ELR (cell line): ENCODE results near the gene WNT9B.

Experiments
- DNase-seq: peaks from one replicate; pipeline ENCODE4 v3.0.0-alpha.2; 2015; ENCODE audit warnings: low read depth

Gene WNT9B

GRCh38 chr17:46851029-46851741 is at the start of gene WNT9B:
Gene WNT9B, plus strand, starts transcription at chr17:46851583. Its CDS starts 56 bp downstream, at chr17:46851639.
- DNase-seq, result no peak

DNA sequence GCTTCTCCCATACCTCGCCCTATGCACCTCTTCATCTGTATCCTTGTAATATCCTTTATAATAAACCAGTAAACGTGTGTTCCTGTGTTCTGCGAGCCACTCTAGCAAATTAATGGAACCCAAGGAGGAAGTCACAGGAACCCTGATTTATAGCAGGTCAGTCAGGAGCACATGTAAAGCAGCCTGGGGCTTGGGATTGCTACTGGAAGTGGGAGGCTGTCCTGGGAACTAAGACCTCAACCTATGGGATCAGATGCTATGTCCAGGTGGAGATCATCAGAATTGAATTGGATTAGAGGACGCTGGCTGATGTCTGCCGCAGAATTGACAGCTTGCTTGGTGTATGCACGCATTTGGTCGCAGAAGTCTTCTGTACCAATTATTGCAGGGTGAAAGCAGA is 48.6 kb upstream of the WNT9B start:
- no peak for DNase-seq

GRCh38 chr17:46803544-46803943 is 47.8 kb upstream of the WNT9B start:
- no peak for DNase-seq

DNA sequence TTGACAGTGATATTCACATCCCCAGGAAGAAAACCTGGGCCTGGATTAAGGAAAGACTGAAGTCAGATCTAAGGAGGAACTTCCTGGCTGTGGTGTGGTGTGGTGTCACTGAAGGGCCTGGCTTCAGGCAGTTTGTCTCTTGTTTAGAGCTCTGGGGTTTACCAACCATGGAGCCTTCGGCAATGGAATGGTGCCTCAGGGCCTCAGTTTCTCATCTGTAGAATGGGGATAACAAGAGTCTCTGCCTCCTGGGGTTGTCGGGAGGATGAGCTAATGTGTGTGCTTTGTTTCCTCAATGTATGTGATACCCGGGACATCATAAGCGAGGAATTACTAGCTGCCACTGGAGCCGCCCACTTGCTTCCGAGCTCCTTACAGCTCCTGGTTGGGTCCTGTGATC is 45.6 kb upstream of the WNT9B start:
- DNase-seq, result no peak

DNA sequence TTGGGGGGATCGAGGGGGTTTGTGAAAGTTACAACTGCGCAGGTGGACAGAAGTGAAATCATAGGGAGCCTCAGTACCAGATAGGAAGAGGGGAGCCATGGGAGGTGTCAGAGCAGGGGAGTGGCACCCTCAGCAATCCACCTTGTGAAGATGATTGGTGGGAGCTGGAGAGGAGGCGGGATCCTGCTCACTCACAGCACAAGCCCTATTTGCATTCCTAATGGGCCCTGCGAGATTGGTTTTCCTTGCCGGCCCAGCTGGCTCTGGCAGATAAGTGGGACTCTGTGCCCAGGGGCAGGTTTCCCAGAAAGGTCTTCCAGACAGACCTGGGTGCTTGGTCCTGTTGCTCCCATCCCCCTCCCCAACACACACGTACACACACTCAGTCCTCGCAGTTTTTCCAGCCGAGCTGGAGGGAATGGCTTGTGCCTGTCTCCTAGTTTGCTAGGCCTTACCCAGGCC is 42.2 kb upstream of the WNT9B start:
- no peak for DNase-seq

- DNase-seq, result no peak
These were observed 40.5 kb upstream of the WNT9B start for GRCh38 chr17:46810837-46811236.

GRCh38 chr17:46811978-46812583 is 39.3 kb upstream of the WNT9B start:
- peak; percentile 51 for DNase-seq

DNA sequence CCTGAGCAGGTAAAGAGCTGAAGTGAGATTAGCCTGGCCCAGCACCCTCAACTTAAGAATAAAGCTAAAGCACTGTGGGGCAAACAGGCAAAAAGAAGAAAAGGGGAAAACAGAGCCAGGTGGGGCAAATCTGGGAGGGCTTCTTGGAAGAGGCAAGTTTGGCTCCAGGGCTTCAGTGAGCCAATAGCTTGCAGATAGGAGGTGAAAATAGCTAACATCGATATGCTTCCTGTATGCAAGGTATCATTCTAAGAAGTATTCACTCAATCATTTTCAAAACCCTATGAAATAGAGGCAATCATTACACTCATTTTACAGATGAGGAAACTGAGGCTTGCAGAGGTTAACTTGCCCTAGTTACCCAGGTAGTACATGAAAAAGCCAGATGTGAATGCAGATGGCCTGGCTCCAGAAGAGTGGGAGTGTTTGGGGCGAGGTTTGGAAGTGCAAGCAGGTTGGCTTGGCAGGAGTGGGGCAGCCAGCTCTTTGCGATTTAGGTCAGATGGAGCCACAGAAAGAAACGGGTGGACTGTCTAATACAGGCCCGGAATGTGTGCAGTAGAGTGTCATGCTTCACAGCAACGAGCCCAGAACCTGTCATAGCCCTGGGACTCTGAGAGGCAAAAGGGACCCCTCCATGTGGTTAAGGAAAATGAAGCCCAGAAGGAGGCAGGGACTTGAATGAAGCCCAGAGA is 38.6 kb upstream of the WNT9B start:
- no peak for DNase-seq

DNA sequence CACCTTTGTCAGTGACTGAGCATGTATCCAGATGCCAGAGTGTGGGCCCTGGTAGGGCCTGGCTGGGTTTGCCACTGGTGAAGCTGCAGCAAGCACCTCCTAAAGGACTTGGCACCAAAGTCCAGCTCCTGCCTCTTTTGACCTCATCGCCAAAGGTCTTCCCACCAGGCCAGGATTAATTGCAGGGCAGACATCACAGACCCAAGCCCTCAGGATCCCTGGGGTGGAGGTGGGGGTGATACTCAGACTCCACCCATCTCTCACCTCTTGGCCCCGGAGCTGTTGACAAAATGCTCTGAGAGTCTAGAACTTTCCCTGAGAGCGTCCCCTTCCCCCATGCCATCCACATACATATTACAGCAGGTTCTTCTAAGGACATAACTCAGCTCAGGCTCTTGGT is 37.5 kb upstream of the WNT9B start:
- DNase-seq, result no peak

DNA sequence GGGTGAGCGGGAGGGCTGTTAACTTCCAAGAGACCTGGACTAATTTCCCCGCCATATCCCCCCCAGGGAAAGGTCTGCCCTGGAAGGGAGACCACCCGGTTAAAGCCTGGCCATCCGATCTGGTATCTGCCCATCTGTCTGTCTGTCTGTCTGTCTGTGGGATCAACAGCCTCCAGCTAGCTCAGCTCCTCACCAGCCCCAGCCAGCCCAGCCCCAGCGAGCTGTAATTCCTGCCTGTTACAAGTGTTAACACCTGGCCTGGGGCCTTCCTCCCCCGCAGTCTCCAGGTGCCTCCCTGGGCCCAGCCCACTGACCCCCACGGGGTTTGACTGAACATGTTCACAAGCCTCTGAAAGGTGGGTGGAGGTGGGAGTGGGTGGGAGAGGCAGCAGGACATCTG is 36.9 kb upstream of the WNT9B start:
- no peak for DNase-seq

DNA sequence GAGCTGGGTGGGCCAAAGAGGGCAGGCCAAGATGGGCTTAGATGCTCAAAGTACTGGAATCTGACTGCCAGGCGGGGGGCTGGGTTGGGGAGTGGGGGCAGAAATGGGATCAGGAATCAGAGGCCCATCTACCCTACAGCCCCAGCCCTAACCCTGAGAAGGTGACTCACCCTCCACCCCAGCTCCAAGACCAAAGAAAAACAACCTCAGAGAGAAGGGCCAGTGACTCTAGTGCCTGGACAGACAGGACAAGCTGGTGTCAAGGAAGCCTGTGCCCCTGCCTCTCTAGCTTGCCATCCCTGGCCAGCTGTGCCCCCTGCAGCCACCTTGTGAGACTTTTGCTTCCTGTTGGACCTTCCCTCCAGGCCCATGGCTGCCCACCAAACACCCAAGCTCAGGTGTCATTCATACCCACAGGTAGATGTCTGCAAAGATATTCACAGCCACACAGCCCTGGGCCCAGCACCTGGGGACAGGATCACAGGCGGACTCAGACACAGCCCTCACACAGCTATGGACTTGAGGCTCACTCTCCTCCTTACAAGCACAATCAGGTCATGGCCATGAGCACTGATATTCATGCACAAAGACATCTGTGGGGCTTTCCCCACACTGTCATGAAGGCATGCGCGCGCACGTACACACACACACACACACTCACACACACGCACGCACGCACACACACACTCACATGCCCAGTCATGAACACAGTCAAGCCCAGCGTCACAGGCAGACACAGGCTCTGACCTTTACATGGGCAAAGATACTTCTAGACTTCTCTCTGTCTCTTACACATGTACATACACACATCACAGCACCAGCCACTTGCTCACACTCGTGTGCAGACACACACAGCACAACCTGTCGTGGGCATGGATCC is 35.7 kb upstream of the WNT9B start:
- DNase-seq, result no peak

DNA sequence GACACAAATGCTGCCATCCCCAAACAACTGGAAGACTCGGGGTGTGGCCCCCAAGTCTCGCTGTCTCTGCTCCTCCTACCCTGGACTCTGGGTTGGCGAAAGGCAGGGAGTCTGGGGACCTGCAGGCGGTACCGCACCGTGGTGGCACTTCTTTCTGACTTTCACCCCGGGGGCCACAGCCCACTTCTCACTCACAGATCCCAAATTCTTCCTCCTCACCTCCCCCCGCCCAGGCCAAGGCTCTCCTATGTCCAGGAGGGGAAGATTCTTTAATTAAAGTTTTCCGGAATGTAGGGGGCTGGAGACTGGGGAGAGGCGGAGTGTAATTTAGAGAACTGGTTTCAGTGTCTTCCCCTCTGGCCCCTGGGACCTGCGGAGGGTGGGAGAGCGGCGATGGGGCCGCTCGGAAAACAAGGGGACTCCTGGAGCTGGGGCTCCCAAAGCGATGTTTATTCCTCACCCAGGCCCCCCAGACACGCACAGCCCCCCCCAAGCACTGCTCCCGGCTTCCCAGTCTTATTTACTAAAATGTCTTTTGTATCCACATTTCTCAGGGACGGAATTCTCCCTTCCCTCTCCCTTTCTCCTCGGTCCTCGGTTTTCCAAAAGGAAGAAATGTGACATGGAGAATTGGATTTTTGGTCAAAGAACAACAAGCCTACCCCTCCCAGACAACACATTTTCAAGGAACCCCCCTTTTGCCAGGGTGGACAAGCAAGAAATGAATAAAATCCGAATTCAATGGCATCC is 34.1 kb upstream of the WNT9B start:
- no peak for DNase-seq

- DNase-seq, result no peak
These were observed 33.5 kb upstream of the WNT9B start for GRCh38 chr17:46817901-46818209.

- DNase-seq, result no peak
These were observed 33.0 kb upstream of the WNT9B start, which contains the start of gene WNT3 for GRCh38 chr17:46818316-46818928. Gene WNT3, minus strand, starts transcription at chr17:46818692. Its CDS starts 95 bp downstream, at chr17:46818597.

DNA sequence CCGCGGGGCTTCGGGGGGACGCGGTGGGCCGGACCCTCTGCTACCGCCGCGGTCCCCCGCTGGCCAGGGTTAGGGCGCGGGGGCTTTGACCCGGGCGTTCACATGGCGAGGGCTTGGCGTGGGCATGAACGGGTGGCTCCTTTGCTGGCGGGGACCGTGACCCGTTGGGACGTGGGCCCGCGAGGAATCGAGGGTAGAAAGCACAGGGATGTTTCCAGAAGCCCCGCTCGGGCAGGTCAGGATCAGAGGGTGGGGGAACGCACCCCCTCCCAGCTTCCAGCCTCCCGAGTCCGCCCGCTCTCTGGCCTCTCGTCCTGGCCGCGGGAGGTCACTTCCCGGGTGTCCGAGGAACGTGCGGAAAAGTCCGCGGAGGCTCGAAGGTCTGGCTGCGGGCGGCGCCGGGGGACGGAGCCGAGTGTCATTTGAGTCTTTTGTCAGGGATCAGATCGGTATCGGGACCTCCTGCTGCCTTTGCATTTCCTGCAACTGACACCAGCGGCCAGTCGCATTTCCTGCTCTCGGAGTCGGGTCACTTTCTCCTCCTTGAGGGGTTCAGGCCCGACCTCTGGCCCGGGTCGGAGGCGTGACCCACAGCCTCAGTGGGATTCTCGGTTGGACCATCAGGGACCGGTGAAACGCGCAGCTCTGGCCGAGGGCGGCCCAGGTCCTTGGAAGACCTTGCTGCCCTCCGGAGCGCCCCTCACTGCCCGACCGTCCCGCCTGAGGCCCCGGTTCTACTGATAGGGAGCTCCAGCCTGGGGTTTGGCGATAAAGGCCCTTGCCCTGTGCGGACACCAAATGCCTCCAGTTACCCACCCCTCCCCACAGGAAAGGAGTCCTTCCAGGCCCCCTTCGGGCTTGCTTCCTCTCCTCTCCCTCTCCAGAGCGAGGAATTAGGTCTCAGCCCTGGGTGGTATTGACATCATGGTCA is 32.2 kb upstream of the WNT9B start:
- no peak for DNase-seq

- DNase-seq, result no peak
These were observed 31.5 kb upstream of the WNT9B start for GRCh38 chr17:46819906-46820351.

DNA sequence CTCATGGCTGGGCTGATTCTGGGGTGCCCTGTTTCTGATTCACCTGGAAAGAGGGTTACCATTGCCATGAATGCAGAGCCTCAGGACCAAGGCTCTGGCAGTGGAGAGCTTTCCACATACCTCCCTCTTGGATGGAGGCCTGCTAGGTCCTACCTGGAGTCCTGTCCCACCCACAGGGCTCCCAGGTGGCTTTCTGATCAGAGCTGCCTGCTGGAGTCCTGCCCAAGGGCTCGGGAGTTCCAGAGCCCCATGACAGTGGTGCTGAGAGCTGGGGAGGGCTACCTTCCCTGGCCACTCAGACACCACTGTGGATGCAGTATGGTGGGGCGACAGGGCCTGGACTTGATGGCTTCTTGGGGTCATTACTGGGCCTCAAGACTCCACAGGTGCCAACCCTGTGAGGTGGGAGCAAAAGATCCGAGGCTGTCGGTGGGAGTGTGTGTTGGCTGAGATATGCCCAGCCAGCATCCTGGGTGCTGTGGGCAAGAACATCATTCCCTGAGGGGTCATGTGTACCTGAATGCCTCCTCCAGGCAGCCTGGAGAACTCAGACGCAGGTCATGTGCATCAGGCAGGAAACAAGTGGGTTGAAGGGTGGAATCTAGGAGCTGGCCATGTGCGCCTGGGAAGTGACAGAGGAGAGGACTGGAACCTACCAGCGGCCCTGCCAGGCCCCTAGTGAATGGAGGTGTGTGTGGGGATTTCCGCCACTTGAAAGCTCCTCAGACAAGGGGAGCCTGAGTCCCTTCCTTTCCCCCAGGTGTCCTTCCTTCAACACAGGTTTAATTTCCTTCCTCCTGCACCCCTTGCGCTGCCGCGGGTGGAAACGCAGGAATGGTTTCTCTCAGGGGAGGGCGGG is 30.6 kb upstream of the WNT9B start:
- no peak for DNase-seq

GRCh38 chr17:46821482-46822387 is 29.6 kb upstream of the WNT9B start:
- no peak for DNase-seq
